Stimulated activated naive CD8-positive, alpha-beta T cell treated with anti-CD3 and anti-CD28 coated beads, Interleukin-15, Interleukin-2, amounts not matched to agents 100 ng/mL and 50 ng/mL, for 24 hours (primary cell): ENCODE data around the gene DDX41.
"Not testable (repeated sequence)": the region's sequence is repeated elsewhere in the genome, so short reads cannot be mapped to it uniquely, and the experiment has no call there.

ENCODE experiments used
- H3K27ac Mint-ChIP-seq: one replicate; pipeline ENCODE4 v1.8.0; 2021; ENCODE audit warnings: mild to moderate bottlenecking, mixed read lengths
- H3K27me3 Mint-ChIP-seq: one replicate; pipeline ENCODE4 v1.8.0; 2021; ENCODE audit warnings: mixed read lengths
- H3K36me3 Mint-ChIP-seq: one replicate; pipeline ENCODE4 v1.8.0; 2021; ENCODE audit warnings: low read depth, mixed read lengths
- H3K4me1 Mint-ChIP-seq: one replicate; pipeline ENCODE4 v1.8.0; 2021; ENCODE audit warnings: low read depth, mixed read lengths
- H3K4me3 Mint-ChIP-seq: one replicate; pipeline ENCODE4 v1.8.0; 2021; ENCODE audit warnings: mild to moderate bottlenecking, mixed read lengths
- H3K9me3 Mint-ChIP-seq: one replicate; pipeline ENCODE4 v1.8.0; 2021; ENCODE audit warnings: mixed read lengths

DDX41 gene

GRCh38 chr5:177545487-177546257 lies 28.9 kb upstream of the DDX41 start:
- Mint-ChIP-seq H3K4me1 (peaks cover 8% of the 10 kb centered on the region), H3K27me3 (no peaks in the 10 kb centered on the region), H3K27ac (no peak overlapping the region), H3K36me3 (peaks cover 25% of the 10 kb centered on the region), H3K4me3 (no peak overlapping the region), H3K9me3 (no peaks in the 10 kb centered on the region)

GRCh38 chr5:177542816-177543465 lies 26.2 kb upstream of the DDX41 start:
- peaks cover 4% of the 10 kb centered on the region for H3K4me1 Mint-ChIP-seq
- H3K9me3 Mint-ChIP-seq: no peaks in the 10 kb centered on the region
- H3K36me3 Mint-ChIP-seq: peaks cover 32% of the 10 kb centered on the region
- H3K27me3 Mint-ChIP-seq: no peaks in the 10 kb centered on the region
- no peak overlapping the region for H3K4me3 Mint-ChIP-seq
- no peak overlapping the region for H3K27ac Mint-ChIP-seq

- H3K27ac Mint-ChIP-seq: no peak overlapping the region
- no peaks in the 10 kb centered on the region for H3K9me3 Mint-ChIP-seq
- H3K27me3 Mint-ChIP-seq: no peaks in the 10 kb centered on the region
- peaks cover 36% of the 10 kb centered on the region for H3K36me3 Mint-ChIP-seq
- H3K4me1 Mint-ChIP-seq: no peaks in the 10 kb centered on the region
- H3K4me3 Mint-ChIP-seq: no peak overlapping the region
Measured at GRCh38 chr5:177540438-177540837, 23.7 kb upstream of the DDX41 start.

GRCh38 chr5:177539411-177539810 lies 22.6 kb upstream of the DDX41 start:
- Mint-ChIP-seq H3K4me1 (no peaks in the 10 kb centered on the region), H3K4me3 (no peak overlapping the region), H3K27me3 (no peaks in the 10 kb centered on the region), H3K27ac (no peak overlapping the region), H3K9me3 (no peaks in the 10 kb centered on the region), H3K36me3 (peaks cover 38% of the 10 kb centered on the region)

GRCh38 chr5:177538876-177539275 lies 22.1 kb upstream of the DDX41 start:
- H3K36me3 Mint-ChIP-seq: peaks cover 36% of the 10 kb centered on the region
- no peaks in the 10 kb centered on the region for H3K27me3 Mint-ChIP-seq
- H3K4me3 Mint-ChIP-seq: no peak overlapping the region
- H3K9me3 Mint-ChIP-seq: no peaks in the 10 kb centered on the region
- H3K27ac Mint-ChIP-seq: no peak overlapping the region
- H3K4me1 Mint-ChIP-seq: no peaks in the 10 kb centered on the region

GRCh38 chr5:177537389-177538361 lies 20.9 kb upstream of the DDX41 start:
- H3K27me3 Mint-ChIP-seq: no peaks in the 10 kb centered on the region
- H3K27ac Mint-ChIP-seq: no peak overlapping the region
- H3K4me3 Mint-ChIP-seq: no peak overlapping the region
- H3K36me3 Mint-ChIP-seq: peaks cover 37% of the 10 kb centered on the region
- H3K4me1 Mint-ChIP-seq: no peaks in the 10 kb centered on the region
- H3K9me3 Mint-ChIP-seq: no peaks in the 10 kb centered on the region

- H3K27me3 Mint-ChIP-seq: no peaks in the 10 kb centered on the region
- H3K4me1 Mint-ChIP-seq: no peaks in the 10 kb centered on the region
- no peak overlapping the region for H3K27ac Mint-ChIP-seq
- no peaks in the 10 kb centered on the region for H3K9me3 Mint-ChIP-seq
- H3K36me3 Mint-ChIP-seq: peaks cover 31% of the 10 kb centered on the region
- H3K4me3 Mint-ChIP-seq: no peak overlapping the region
Measured at GRCh38 chr5:177536386-177536785, 19.6 kb upstream of the DDX41 start.

GRCh38 chr5:177535125-177535524 lies 18.4 kb upstream of the DDX41 start:
- Mint-ChIP-seq H3K36me3 (peaks cover 37% of the 10 kb centered on the region), H3K4me3 (no peak overlapping the region), H3K9me3 (no peaks in the 10 kb centered on the region), H3K27ac (no peak overlapping the region), H3K27me3 (no peaks in the 10 kb centered on the region), H3K4me1 (no peaks in the 10 kb centered on the region)

- H3K4me3 Mint-ChIP-seq, H3K27me3 Mint-ChIP-seq, H3K27ac Mint-ChIP-seq, H3K9me3 Mint-ChIP-seq, H3K4me1 Mint-ChIP-seq: not testable (repeated sequence)
- peaks cover 36% of the 10 kb centered on the region for H3K36me3 Mint-ChIP-seq
Measured at GRCh38 chr5:177534433-177534832, 17.7 kb upstream of the DDX41 start.

- no peaks in the 10 kb centered on the region for H3K27me3 Mint-ChIP-seq
- H3K36me3 Mint-ChIP-seq: peaks cover 22% of the 10 kb centered on the region
- no peaks in the 10 kb centered on the region for H3K4me1 Mint-ChIP-seq
- H3K27ac Mint-ChIP-seq: no peak overlapping the region
- no peaks in the 10 kb centered on the region for H3K9me3 Mint-ChIP-seq
- H3K4me3 Mint-ChIP-seq: no peak overlapping the region
Measured at GRCh38 chr5:177531209-177531940, 14.6 kb upstream of the DDX41 start.

- no peaks in the 10 kb centered on the region for H3K27me3 Mint-ChIP-seq
- no peaks in the 10 kb centered on the region for H3K4me1 Mint-ChIP-seq
- H3K4me3 Mint-ChIP-seq: no peak overlapping the region
- H3K9me3 Mint-ChIP-seq: no peaks in the 10 kb centered on the region
- H3K36me3 Mint-ChIP-seq: peaks cover 24% of the 10 kb centered on the region
- no peak overlapping the region for H3K27ac Mint-ChIP-seq
Measured at GRCh38 chr5:177530638-177531037, 13.9 kb upstream of the DDX41 start.

- Mint-ChIP-seq H3K4me1 (no peaks in the 10 kb centered on the region), H3K9me3 (no peaks in the 10 kb centered on the region), H3K27ac (no peak overlapping the region), H3K4me3 (no peak overlapping the region), H3K27me3 (no peaks in the 10 kb centered on the region), H3K36me3 (peaks cover 22% of the 10 kb centered on the region)
Measured at GRCh38 chr5:177529247-177530203, 12.8 kb upstream of the DDX41 start.

GRCh38 chr5:177528631-177529030 lies 11.9 kb upstream of the DDX41 start:
- Mint-ChIP-seq H3K27ac (no peak overlapping the region), H3K36me3 (peaks cover 17% of the 10 kb centered on the region), H3K27me3 (no peaks in the 10 kb centered on the region), H3K4me1 (no peaks in the 10 kb centered on the region), H3K9me3 (no peaks in the 10 kb centered on the region), H3K4me3 (no peak overlapping the region)
